Chondrocyte (in vitro differentiated cells): ENCODE results near the gene REEP1. TPM values are rescaled to one million over a fixed set of nuclear protein-coding genes. Genes with fewer than 3 reads are reported as not detected.

ENCODE experiments used
- DNase-seq: peaks from one replicate; pipeline ENCODE4 v3.0.0; 2021; ENCODE audit warnings: mixed read lengths, low spot score
- H3K27ac Mint-ChIP-seq: one replicate; pipeline ENCODE4 v1.8.0; 2021; ENCODE audit warnings: mild to moderate bottlenecking, moderate library complexity, mixed read lengths; ENCODE audit not compliant: unreplicated experiment
- H3K27me3 Mint-ChIP-seq: 2 replicates; pipeline ENCODE4 v1.8.0; 2021; ENCODE audit warnings: low read depth, mixed read lengths
- H3K36me3 Mint-ChIP-seq: 2 replicates; pipeline ENCODE4 v1.8.0; 2021; ENCODE audit warnings: low read depth, mixed read lengths
- H3K4me1 Mint-ChIP-seq: 2 replicates; pipeline ENCODE4 v1.8.0; 2021; ENCODE audit warnings: low read depth, mild to moderate bottlenecking, mixed read lengths
- H3K4me3 Mint-ChIP-seq: one replicate; pipeline ENCODE4 v1.8.0; 2021; ENCODE audit warnings: mild to moderate bottlenecking, moderate library complexity, mixed read lengths; ENCODE audit not compliant: unreplicated experiment
- H3K9me3 Mint-ChIP-seq: 2 replicates; pipeline ENCODE4 v1.8.0; 2021; ENCODE audit warnings: low read depth, mixed read lengths
- total RNA-seq: library from RNA; stranded (reverse); gene quantifications from 3 replicates; pipeline ENCODE4 v1.2.1, GENCODE V29; 2021
- TF ChIP-seq, protein P1 (sequence below): fragments of 200-600 bp; sonication (generic); IDR thresholded peaks from 2 replicates; pipeline ENCODE4 v1.5.0; 2021; ENCODE audit warnings: antibody characterized with exemption, mild to moderate bottlenecking, moderate library complexity

Gene REEP1
- total RNA-seq, 1 donor from 2014 or later: 2.4 TPM

DNA sequence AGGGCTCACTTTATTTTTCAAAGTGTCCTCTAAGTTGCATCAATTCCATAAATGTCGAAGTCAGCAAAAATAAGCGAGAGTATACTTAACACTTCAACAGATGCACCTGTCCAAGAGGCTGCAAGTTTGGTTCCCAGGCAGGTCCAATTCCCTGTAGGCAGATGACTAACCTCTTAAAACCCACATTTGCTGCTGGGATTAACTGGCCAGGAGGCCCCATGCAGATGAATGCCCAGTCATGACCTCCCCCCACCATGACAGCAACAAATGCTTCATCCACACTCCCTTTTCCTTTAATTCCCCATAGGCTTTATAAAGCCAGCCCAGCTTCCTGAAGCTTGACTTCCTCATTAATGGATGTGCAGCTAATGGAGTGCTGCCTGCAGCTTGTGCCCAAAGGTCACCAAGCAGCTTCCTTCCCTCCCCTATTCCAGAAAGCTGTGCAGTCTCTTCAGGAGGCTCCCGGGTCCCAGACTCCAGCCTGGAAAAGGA is 35.7 kb downstream of the REEP1 start:
- Mint-ChIP-seq H3K27ac (no peak overlapping the region), H3K36me3 (no peaks in the 10 kb centered on the region), H3K4me1 (peaks cover 24% of the 10 kb centered on the region), H3K9me3 (no peaks in the 10 kb centered on the region), H3K4me3 (no peak overlapping the region), H3K27me3 (peaks cover 30% of the 10 kb centered on the region)
- TF ChIP-seq, protein P1, sequence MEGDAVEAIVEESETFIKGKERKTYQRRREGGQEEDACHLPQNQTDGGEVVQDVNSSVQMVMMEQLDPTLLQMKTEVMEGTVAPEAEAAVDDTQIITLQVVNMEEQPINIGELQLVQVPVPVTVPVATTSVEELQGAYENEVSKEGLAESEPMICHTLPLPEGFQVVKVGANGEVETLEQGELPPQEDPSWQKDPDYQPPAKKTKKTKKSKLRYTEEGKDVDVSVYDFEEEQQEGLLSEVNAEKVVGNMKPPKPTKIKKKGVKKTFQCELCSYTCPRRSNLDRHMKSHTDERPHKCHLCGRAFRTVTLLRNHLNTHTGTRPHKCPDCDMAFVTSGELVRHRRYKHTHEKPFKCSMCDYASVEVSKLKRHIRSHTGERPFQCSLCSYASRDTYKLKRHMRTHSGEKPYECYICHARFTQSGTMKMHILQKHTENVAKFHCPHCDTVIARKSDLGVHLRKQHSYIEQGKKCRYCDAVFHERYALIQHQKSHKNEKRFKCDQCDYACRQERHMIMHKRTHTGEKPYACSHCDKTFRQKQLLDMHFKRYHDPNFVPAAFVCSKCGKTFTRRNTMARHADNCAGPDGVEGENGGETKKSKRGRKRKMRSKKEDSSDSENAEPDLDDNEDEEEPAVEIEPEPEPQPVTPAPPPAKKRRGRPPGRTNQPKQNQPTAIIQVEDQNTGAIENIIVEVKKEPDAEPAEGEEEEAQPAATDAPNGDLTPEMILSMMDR: no peak
- DNase-seq: no peak

DNA sequence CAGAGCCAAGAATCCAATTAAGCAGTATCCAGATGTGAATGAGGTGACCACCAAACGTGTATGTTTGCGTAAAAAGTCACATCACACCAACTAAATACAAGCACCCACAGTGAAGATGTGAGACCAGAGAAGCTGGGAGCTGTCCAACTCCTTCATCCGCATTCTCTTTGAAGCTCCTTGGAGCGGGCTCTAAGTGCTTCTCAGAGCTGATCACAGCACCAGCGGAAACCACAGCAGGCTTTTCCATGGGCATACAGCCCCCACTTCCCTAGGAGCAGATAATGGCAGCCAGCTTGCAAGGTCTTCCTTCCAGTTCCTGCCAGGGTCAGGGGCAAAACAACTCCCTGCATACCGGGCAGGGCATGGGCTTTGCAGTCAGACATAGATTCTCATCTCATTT is 36.4 kb downstream of the REEP1 start:
- TF ChIP-seq, protein P1: no peak
- no peak overlapping the region for H3K27ac Mint-ChIP-seq
- no peaks in the 10 kb centered on the region for H3K9me3 Mint-ChIP-seq
- no peak overlapping the region for H3K4me3 Mint-ChIP-seq
- no peak for DNase-seq
- peaks cover 19% of the 10 kb centered on the region for H3K4me1 Mint-ChIP-seq
- H3K27me3 Mint-ChIP-seq: peaks cover 30% of the 10 kb centered on the region
- H3K36me3 Mint-ChIP-seq: no peaks in the 10 kb centered on the region

DNA sequence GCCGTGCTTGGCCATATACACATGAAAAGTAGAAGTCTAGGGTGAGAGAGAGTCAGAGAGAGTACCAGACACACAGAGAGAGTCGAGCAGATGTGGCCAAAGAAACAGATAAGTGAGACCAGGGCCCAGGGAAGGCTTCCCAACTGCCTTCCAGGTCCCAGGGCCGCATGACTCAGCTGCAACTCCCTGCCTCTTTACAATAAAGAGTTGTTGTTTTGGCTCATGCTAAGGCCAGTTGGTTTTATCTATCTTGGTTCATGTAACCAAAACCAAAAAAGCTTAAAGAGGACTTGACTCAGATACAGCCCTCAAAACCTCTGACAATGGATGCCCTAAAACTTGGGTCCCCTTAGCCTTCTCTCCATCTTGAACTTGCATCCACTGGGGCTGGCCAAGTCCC is 36.9 kb downstream of the REEP1 start:
- Mint-ChIP-seq H3K4me3 (no peak overlapping the region), H3K36me3 (no peaks in the 10 kb centered on the region), H3K27ac (no peak overlapping the region), H3K4me1 (peaks cover 14% of the 10 kb centered on the region), H3K27me3 (peaks cover 28% of the 10 kb centered on the region), H3K9me3 (no peaks in the 10 kb centered on the region)
- TF ChIP-seq, protein P1: no peak
- DNase-seq: no peak

DNA sequence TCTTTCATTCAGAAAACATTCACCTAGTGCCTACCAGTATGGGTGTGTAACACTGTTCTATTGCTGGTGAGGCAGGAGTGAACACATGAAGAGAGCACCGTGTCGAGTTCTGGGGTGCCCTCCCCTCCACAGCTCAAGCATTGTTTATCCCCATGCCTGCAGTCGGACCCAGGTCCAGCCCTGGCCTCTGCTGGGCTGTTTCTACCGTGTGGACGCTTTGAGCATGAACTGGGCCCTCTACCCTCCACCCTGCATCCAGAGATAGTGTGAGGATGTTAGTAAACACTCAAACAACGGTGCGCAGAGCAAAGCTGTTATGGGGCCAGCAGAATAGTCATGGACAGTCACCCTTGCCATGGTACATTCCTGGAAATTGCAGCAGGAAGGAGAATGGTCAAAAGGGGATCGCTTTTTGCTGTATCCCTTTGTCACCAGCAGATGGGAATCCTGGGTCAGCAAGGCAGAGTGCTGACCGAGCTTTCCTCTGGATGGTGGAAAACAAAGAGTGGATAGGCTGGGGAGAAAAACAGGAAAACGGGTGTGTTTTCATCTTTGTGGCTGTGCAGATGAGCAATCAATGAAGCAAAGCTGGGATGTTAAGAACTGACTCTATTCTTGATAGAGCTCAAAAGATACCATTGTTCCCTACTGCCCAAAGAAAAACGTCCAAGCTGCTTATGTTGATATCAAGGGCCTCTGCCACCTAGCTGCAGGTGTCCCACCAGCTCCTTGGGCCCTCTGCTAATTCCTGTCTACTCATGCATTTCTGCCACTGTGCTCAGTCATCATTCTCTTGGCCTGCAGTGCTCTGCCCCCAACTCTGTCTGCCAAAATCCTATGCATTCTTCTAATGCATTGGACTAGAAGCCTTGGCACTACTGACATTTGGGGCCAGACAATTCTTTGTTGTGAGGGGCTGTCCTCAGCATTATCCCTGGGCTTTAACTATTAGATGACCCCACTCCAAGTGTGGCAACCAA is 38.7 kb downstream of the REEP1 start:
- H3K27ac Mint-ChIP-seq: no peak overlapping the region
- H3K27me3 Mint-ChIP-seq: peaks cover 16% of the 10 kb centered on the region
- no peaks in the 10 kb centered on the region for H3K9me3 Mint-ChIP-seq
- peaks cover 14% of the 10 kb centered on the region for H3K4me1 Mint-ChIP-seq
- no peaks in the 10 kb centered on the region for H3K36me3 Mint-ChIP-seq
- DNase-seq: no peak
- H3K4me3 Mint-ChIP-seq: no peak overlapping the region
- TF ChIP-seq, protein P1: peak; percentile 53

DNA sequence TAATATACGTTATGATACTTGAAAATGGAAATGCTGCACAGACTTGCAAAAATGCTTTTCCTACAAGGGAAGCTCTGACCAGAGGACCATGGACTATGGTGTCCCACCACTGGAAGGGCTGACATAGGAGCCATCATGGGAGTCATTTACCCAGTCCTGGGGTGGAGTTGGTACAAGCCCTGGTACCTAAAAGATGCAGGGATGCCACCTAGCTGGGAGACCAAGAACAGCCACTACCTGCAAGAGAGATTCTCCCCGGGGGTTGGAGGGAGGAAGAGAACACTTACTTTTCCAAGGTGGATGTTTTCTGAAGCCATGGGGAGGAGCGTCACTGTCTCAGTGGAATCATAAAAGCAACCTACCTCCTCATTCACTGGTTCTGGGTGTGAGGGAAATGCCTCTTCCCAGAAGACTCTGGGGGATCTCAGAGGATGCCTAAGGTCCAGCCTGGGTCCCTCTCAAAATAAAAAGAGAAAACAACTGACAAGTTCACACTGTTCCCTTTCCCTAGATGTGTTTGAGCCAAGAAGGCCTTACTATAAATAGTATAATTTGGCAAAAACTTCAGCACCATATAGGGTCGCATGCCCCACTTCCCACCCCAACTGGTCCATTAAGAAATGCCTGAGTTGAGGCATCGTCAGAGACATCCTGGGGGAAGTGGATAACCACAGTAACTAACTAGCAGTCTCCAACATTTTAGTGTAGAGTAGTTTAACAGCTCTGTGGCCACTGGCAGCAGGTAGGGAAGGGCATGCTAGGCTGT is 39.9 kb downstream of the REEP1 start:
- peaks cover 14% of the 10 kb centered on the region for H3K4me1 Mint-ChIP-seq
- peaks cover 18% of the 10 kb centered on the region for H3K27me3 Mint-ChIP-seq
- DNase-seq: no peak
- H3K9me3 Mint-ChIP-seq: no peaks in the 10 kb centered on the region
- no peak overlapping the region for H3K27ac Mint-ChIP-seq
- TF ChIP-seq, protein P1: no peak
- H3K4me3 Mint-ChIP-seq: no peak overlapping the region
- no peaks in the 10 kb centered on the region for H3K36me3 Mint-ChIP-seq
